NCI-H2196 treated with DMSO at 0.1 percent for 48 hours (cell line): ENCODE data around the gene BRAP.
A peak's percentile ranks its signal among the peaks of the same experiment; 100 is the strongest.
"Not testable (repeated sequence)": the region's sequence is repeated elsewhere in the genome, so short reads cannot be mapped to it uniquely, and the experiment has no call there.

Experiments
- DNase-seq: peaks from one replicate; lab custom pipeline; 2025; ENCODE audit not compliant: unreplicated experiment; lab: John Stamatoyannopoulos, UW

The BRAP gene

GRCh38 chr12:111677186-111677585 lies 8.6 kb downstream of the BRAP start:
- no peak for DNase-seq

GRCh38 chr12:111673503-111673902 lies 12.3 kb downstream of the BRAP start:
- DNase-seq = no peak

GRCh38 chr12:111672822-111673381 lies 12.9 kb downstream of the BRAP start:
- DNase-seq = no peak

- DNase-seq = no peak
Observed at GRCh38 chr12:111664961-111665865, 20.5 kb downstream of the BRAP start.

GRCh38 chr12:111664499-111664898 lies 21.3 kb downstream of the BRAP start:
- DNase-seq = no peak

GRCh38 chr12:111656016-111656415 lies 29.7 kb downstream of the BRAP start:
- no peak for DNase-seq

GRCh38 chr12:111655356-111655755 lies 30.4 kb downstream of the BRAP start:
- no peak for DNase-seq

GRCh38 chr12:111653596-111653995 lies 32.2 kb downstream of the BRAP start:
- no peak for DNase-seq

GRCh38 chr12:111652530-111652929 lies 33.2 kb downstream of the BRAP start:
- DNase-seq = not testable (repeated sequence)

- DNase-seq = no peak
Observed at GRCh38 chr12:111650912-111651311, 34.8 kb downstream of the BRAP start.

GRCh38 chr12:111645433-111645832 lies 40.3 kb downstream of the BRAP start:
- peak; percentile 8 for DNase-seq

GRCh38 chr12:111643427-111643826 lies 42.3 kb downstream of the BRAP start:
- peak; percentile 24 for DNase-seq

GRCh38 chr12:111642681-111643426 lies 42.9 kb downstream of the BRAP start:
- DNase-seq = no peak

- no peak for DNase-seq
Observed at GRCh38 chr12:111640506-111640905, 45.2 kb downstream of the BRAP start.

GRCh38 chr12:111638556-111638955 lies 47.2 kb downstream of the BRAP start:
- DNase-seq = no peak

GRCh38 chr12:111636209-111636945 lies 49.4 kb downstream of the BRAP start:
- no peak for DNase-seq

GRCh38 chr12:111635524-111635923 lies 50.2 kb downstream of the BRAP start:
- no peak for DNase-seq

GRCh38 chr12:111628505-111629260 lies 57.1 kb downstream of the BRAP start:
- no peak for DNase-seq

GRCh38 chr12:111626230-111626629 lies 59.5 kb downstream of the BRAP start:
- no peak for DNase-seq

GRCh38 chr12:111624540-111624939 lies 61.2 kb downstream of the BRAP start:
- DNase-seq = no peak
